Esophagus (tissue), 2 donors: ENCODE measurements around the gene SNX10. TPM values are rescaled to one million over a fixed set of nuclear protein-coding genes. Genes with fewer than 3 reads are reported as not detected.
A peak's percentile ranks its signal among the peaks of the same experiment; 100 is the strongest.

Experiments used
- H3K27ac ChIP-seq, 2 donors: one replicate each; pipeline ENCODE4 v1.5.1; 2013; ENCODE audit warnings: low read depth in 2 of 2, mild to moderate bottlenecking in 2 of 2, inconsistent platforms in 1 of 2, low read length in 1 of 2, moderate library complexity in 1 of 2
- H3K27me3 ChIP-seq, 2 donors: one replicate each; pipeline ENCODE4 v1.6.1; 2013; ENCODE audit warnings: low read length in 2 of 2, control low read depth in 1 of 2, mild to moderate bottlenecking in 1 of 2; ENCODE audit not compliant: insufficient read depth in 2 of 2, control insufficient read depth in 1 of 2
- H3K36me3 ChIP-seq, 2 donors: one replicate each; pipeline ENCODE4 v1.6.1; 2013; ENCODE audit warnings: low read length in 1 of 2; ENCODE audit not compliant: control insufficient read depth in 2 of 2, insufficient read depth in 2 of 2
- H3K4me1 ChIP-seq, 2 donors: one replicate each; pipeline ENCODE4 v1.6.1; 2013; ENCODE audit warnings: low read length in 1 of 2; ENCODE audit not compliant: control insufficient read depth in 2 of 2, insufficient read depth in 2 of 2
- H3K4me3 ChIP-seq, 2 donors: one replicate each; pipeline ENCODE4 v1.5.1; 2013; ENCODE audit warnings: low read length in 2 of 2, mild to moderate bottlenecking in 2 of 2, low read depth in 1 of 2, moderate library complexity in 1 of 2
- H3K9me3 ChIP-seq, 2 donors: one replicate each; pipeline ENCODE4 v1.6.1; 2013; ENCODE audit warnings: mild to moderate bottlenecking in 2 of 2, low read depth in 1 of 2, low read length in 1 of 2, moderate library complexity in 1 of 2; ENCODE audit not compliant: control insufficient read depth in 2 of 2, insufficient read depth in 1 of 2
- WGBS, 2 donors: extraction: QIAGEN DNeasy Blood & Tissue Kit; methylation state at CpG; one replicate each; pipeline ENCODE4 v1.1.7; 2013; 5-methylcytosine and 5-hydroxymethylcytosine counted together
- polyA plus RNA-seq, 2 donors: library from polyadenylated mRNA; stranded (reverse); fragments of 200-250 nt; gene quantifications; one replicate each; pipeline ENCODE4 v1.2.3, GENCODE V29; 2013
- donor health status: healthy with polysubstance abuse.
- donor health status: Bipolar disorder and iron deficiency.

SNX10 gene
- polyA plus RNA-seq, 2 donors, result 0.44 to 0.61 TPM

GRCh38 chr7:26345202-26345601, 53.5 kb downstream of the SNX10 start:
- no peak overlapping the region for H3K4me3 ChIP-seq
- no peaks in the 10 kb centered on the region for H3K9me3 ChIP-seq
- WGBS, 2 donors, result 87 to 90% methylated on average over 9 of the region's 9 CpGs
- no peaks in the 10 kb centered on the region for H3K36me3 ChIP-seq
- no peak overlapping the region for H3K27ac ChIP-seq
- peaks cover 0 to 5% of the 10 kb centered on the region in 2 donors for H3K4me1 ChIP-seq
- peaks cover 0 to 4% of the 10 kb centered on the region in 2 donors for H3K27me3 ChIP-seq

GRCh38 chr7:26345837-26346236, 54.2 kb downstream of the SNX10 start:
- Histone ChIP-seq H3K9me3 (no peaks in the 10 kb centered on the region), H3K4me3 (no peak overlapping the region), H3K36me3 (no peaks in the 10 kb centered on the region), H3K4me1 (peaks cover 0 to 5% of the 10 kb centered on the region in 2 donors), H3K27ac (no peak overlapping the region), H3K27me3 (peaks cover 0 to 4% of the 10 kb centered on the region in 2 donors)
- WGBS, 2 donors, result 94 to 97% methylated on average over 9 of the region's 9 CpGs

GRCh38 chr7:26346611-26347203, 55.0 kb downstream of the SNX10 start:
- no peak overlapping the region for H3K4me3 ChIP-seq
- peaks cover 0 to 4% of the 10 kb centered on the region in 2 donors for H3K27me3 ChIP-seq
- WGBS, 2 donors, result 56 to 61% methylated on average over 7 of the region's 7 CpGs
- no peaks in the 10 kb centered on the region for H3K36me3 ChIP-seq
- peak overlapping the region in 1 of 2 donors; percentile 9 for H3K27ac ChIP-seq
- H3K9me3 ChIP-seq, result no peaks in the 10 kb centered on the region
- peaks cover 0 to 5% of the 10 kb centered on the region in 2 donors for H3K4me1 ChIP-seq

DNA sequence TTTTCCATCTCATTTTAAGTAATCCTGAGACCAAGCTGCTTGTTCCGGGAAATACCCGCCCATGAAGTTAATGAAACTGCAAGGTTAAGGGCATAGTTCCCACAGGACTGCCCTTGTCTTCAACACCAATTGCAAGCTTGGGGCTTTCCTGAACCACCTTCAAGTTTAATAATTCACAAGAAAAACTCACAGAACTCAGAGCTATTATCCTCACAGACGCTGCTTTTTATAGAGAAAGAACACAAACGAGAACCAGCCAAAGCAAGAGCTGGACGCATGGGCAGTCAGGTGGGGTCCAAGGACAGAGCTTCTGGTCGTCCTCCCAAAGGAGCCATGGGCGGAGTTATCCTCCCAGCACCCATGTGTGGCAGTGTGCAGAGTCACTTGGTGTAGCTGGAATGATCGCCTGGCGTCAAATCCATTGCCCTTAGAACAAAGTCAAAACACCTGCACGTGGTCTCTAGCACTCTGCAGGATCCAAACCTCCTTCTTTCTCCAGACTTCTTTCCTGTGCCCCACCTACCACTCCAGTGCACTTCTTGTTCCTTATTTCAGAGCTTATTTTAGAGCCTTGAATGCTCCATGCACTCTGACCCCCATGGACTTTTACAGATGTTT, 56.7 kb downstream of the SNX10 start:
- Histone ChIP-seq H3K36me3 (no peaks in the 10 kb centered on the region), H3K27ac (no peak overlapping the region), H3K27me3 (peaks cover 0 to 4% of the 10 kb centered on the region in 2 donors), H3K4me3 (no peak overlapping the region), H3K9me3 (no peaks in the 10 kb centered on the region), H3K4me1 (peaks cover 0 to 5% of the 10 kb centered on the region in 2 donors)
- 68 to 87% methylated on average over 10 of the region's 10 CpGs for WGBS, 2 donors

DNA sequence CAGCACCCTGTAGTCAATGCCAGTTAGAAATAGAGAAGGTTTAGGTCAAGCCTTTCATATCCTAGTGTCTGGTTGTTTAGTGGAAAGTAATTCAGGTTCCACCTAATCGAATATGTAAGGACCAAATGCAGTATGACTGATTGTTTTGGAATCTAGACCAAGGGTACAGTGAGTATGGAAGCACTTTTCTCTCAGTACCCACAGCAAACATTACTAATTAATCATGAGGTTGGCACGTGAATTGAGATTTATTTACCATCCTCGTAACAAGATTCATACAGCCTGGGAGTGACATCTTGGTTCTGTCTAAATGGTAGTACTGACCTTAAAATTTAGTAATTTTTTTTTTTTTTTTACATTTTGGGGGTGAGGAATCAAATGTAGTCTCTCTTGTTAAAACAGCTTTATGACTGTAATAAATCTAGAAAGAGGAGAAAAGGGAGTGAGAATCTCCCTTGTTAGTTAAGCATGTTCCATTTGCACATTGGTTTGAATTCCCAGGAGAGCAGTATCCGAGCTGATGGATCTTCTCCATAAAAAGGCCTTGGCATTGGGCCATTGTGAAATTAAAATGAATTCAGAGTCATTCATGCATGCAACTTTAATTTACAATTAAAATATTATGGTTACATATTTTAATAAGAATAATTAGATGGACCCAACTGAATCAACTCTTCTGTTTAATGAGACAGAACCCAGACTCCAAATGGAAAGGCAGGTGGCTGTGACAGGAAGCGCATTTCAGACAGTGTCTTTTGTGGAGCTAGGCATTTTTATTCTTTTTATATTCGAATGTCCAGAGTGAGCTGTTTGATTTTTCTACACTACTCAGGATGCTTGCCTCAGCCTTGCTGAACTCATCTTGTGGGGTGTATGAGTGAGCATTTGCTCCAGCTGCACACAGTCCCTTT, 57.6 kb downstream of the SNX10 start:
- WGBS, 2 donors, result 70 to 73% methylated on average over 6 of the region's 6 CpGs
- H3K4me1 ChIP-seq, result peaks cover 0 to 5% of the 10 kb centered on the region in 2 donors
- H3K36me3 ChIP-seq, result no peaks in the 10 kb centered on the region
- no peaks in the 10 kb centered on the region for H3K9me3 ChIP-seq
- H3K27me3 ChIP-seq, result peaks cover 0 to 4% of the 10 kb centered on the region in 2 donors
- H3K27ac ChIP-seq, result no peak overlapping the region
- no peak overlapping the region for H3K4me3 ChIP-seq

DNA sequence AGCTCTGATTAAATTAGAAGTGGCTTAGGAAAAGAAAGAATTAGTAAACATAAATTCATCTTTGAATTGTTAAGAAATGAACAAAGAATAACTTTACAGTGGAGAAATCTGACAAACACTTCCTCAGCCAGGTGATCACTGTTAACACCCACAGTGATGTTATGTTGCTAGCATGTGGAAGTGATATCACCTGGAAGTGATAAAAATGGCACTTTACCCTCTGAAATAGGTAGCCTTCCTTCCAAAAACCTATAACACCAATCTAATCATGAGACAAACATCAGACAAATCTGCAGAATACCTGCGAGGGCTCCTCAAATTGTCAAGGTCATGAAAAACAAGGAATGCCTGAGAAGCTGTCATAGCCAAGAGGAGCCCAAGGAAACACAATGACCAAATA, 59.5 kb downstream of the SNX10 start:
- H3K36me3 ChIP-seq, result no peaks in the 10 kb centered on the region
- no peaks in the 10 kb centered on the region for H3K9me3 ChIP-seq
- WGBS, 2 donors, result 79 to 90% methylated on average over 1 of the region's 1 CpG
- H3K4me1 ChIP-seq, result peaks cover 0 to 5% of the 10 kb centered on the region in 2 donors
- no peak overlapping the region for H3K4me3 ChIP-seq
- no peak overlapping the region for H3K27ac ChIP-seq
- peaks cover 0 to 4% of the 10 kb centered on the region in 2 donors for H3K27me3 ChIP-seq

DNA sequence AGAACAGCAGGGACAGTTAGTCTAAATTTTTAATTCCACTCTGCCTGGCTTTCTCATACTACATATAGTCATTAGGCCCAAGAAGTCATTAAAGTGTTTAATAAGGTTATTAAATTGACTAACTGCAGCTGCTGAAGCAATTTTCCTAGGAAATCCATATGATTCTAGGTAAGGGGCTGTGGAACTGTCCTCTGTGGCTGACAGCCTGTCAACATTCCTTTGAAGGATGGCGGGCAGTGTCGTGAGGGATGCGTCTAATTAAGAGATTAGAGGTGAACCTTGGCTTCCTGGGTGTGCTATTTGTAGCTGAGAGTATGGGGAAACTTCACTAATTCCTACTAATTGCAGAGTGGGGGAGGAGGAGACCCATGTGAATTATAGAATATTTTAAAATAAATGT, 64.6 kb downstream of the SNX10 start:
- Histone ChIP-seq H3K4me1 (no peaks in the 10 kb centered on the region), H3K27ac (no peak overlapping the region), H3K4me3 (no peak overlapping the region), H3K9me3 (no peaks in the 10 kb centered on the region), H3K27me3 (no peaks in the 10 kb centered on the region), H3K36me3 (no peaks in the 10 kb centered on the region)
- 86 to 92% methylated on average over 3 of the region's 3 CpGs for WGBS, 2 donors

- Histone ChIP-seq H3K27me3 (no peaks in the 10 kb centered on the region), H3K4me1 (no peaks in the 10 kb centered on the region), H3K36me3 (no peaks in the 10 kb centered on the region), H3K27ac (no peak overlapping the region), H3K9me3 (no peaks in the 10 kb centered on the region), H3K4me3 (no peak overlapping the region)
- WGBS, 2 donors, result 84 to 90% methylated on average over 4 of the region's 4 CpGs
Measured at GRCh38 chr7:26356929-26357798, 65.5 kb downstream of the SNX10 start.

DNA sequence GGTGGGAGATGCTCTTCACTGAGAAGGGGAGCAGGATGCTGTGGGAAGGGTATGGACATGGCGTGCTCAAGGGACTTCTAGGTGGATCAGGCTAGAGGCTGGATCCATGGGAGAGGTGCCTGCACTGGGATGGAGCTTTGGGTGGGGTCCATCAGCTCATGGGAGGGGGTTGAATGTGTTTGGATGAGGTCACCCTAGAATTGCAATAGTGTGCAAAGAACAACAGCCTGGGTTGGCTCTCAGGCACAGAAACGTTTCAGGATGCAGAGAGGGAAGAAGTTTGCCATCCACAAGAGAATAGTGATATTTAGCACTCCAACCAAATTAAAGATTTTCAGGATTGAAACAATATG, 66.1 kb downstream of the SNX10 start:
- WGBS, 2 donors, result 82 to 88% methylated on average over 2 of the region's 2 CpGs
- Histone ChIP-seq H3K27ac (no peak overlapping the region), H3K9me3 (no peaks in the 10 kb centered on the region)

More for the DNA sequence above, 66.1 kb downstream of the SNX10 start:
- H3K4me3 ChIP-seq, result no peak overlapping the region
- no peaks in the 10 kb centered on the region for H3K27me3 ChIP-seq
- no peaks in the 10 kb centered on the region for H3K4me1 ChIP-seq
- no peaks in the 10 kb centered on the region for H3K36me3 ChIP-seq
